Measurements from ENCODE around the gene SMARCA1.

Gene SMARCA1

GRCh38 chrX:129462707-129463106 is 60.6 kb downstream of the SMARCA1 start:
- DNase-seq (ENCODE audit: low read depth in 1 of 2, low spot score in 1 of 2) = no peak

GRCh38 chrX:129461801-129462456 is 61.4 kb downstream of the SMARCA1 start:
- no peak for DNase-seq (ENCODE audit: low read depth in 1 of 2, low spot score in 1 of 2)

- no peak for DNase-seq (ENCODE audit: low read depth in 1 of 2, low spot score in 1 of 2)
These were observed 70.8 kb downstream of the SMARCA1 start for GRCh38 chrX:129452523-129452922.

GRCh38 chrX:129450123-129450522 is 73.2 kb downstream of the SMARCA1 start:
- DNase-seq (ENCODE audit: low read depth in 1 of 2, low spot score in 1 of 2) = no peak

- DNase-seq (ENCODE audit: low read depth in 1 of 2, low spot score in 1 of 2) = no peak
These were observed 74.1 kb downstream of the SMARCA1 start for GRCh38 chrX:129449148-129449547.

- no peak for DNase-seq (ENCODE audit: low read depth in 1 of 2, low spot score in 1 of 2)
These were observed 77.9 kb downstream of the SMARCA1 start for GRCh38 chrX:129445436-129445835.

- no peak for DNase-seq (ENCODE audit: low read depth in 1 of 2, low spot score in 1 of 2)
These were observed 89.3 kb downstream of the SMARCA1 start for GRCh38 chrX:129433945-129434344.

GRCh38 chrX:129433461-129433860 is 89.8 kb downstream of the SMARCA1 start:
- DNase-seq (ENCODE audit: low read depth in 1 of 2, low spot score in 1 of 2) = no peak

GRCh38 chrX:129427267-129427666 is 96.0 kb downstream of the SMARCA1 start:
- no peak for DNase-seq (ENCODE audit: low read depth in 1 of 2, low spot score in 1 of 2)

- DNase-seq (ENCODE audit: low read depth in 1 of 2, low spot score in 1 of 2) = no peak
These were observed 100.1 kb downstream of the SMARCA1 start for GRCh38 chrX:129423191-129423590.

- DNase-seq (ENCODE audit: low read depth in 1 of 2, low spot score in 1 of 2) = no peak
These were observed 118.7 kb downstream of the SMARCA1 start for GRCh38 chrX:129404670-129405008.

GRCh38 chrX:129403974-129404669 is 119.2 kb downstream of the SMARCA1 start:
- no peak for DNase-seq (ENCODE audit: low read depth in 1 of 2, low spot score in 1 of 2)

Measured in stimulated activated CD4-positive, alpha-beta T cell treated with anti-CD3 and anti-CD28 coated beads, Interleukin-15, amount 100 ng/mL, for 1 hour (primary cell).